Hepatocyte (in vitro differentiated cells): Measurements from ENCODE around the gene GDPD5. TPM values are rescaled to one million over a fixed set of nuclear protein-coding genes. Genes with fewer than 3 reads are reported as not detected.

Experiments used
- DNase-seq: peaks from one replicate; pipeline ENCODE4 v3.0.0-alpha.2; 2016; ENCODE audit warnings: low spot score
- H2AFZ ChIP-seq: fragments of 200-600 bp; sonication (generic); 2 replicates; pipeline ENCODE4 v1.6.0; 2016; ENCODE audit warnings: antibody characterized with exemption, mild to moderate bottlenecking
- H3K27ac ChIP-seq: fragments of 200-600 bp; sonication (generic); 2 replicates; pipeline ENCODE4 v1.5.1; 2016; ENCODE audit warnings: mild to moderate bottlenecking
- H3K27me3 ChIP-seq: fragments of 200-600 bp; sonication (generic); 2 replicates; pipeline ENCODE4 v1.6.1; 2016
- H3K36me3 ChIP-seq: fragments of 200-600 bp; sonication (generic); replicated peaks from 2 replicates; pipeline ENCODE4 v1.5.1; 2016; ENCODE audit warnings: low read depth; ENCODE audit not compliant: insufficient read depth
- H3K4me1 ChIP-seq: fragments of 200-600 bp; sonication (generic); 2 replicates; pipeline ENCODE4 v1.5.1; 2016; ENCODE audit warnings: mild to moderate bottlenecking, moderate library complexity; ENCODE audit not compliant: insufficient read depth
- H3K4me2 ChIP-seq: fragments of 200-600 bp; sonication (generic); 2 replicates; pipeline ENCODE4 v1.6.0; 2016
- H3K4me3 ChIP-seq: fragments of 200-600 bp; sonication (generic); 2 replicates; pipeline ENCODE4 v1.5.1; 2016; ENCODE audit warnings: mild to moderate bottlenecking
- H3K79me2 ChIP-seq: fragments of 200-600 bp; sonication (generic); 2 replicates; pipeline ENCODE4 v1.6.0; 2017; ENCODE audit warnings: mild to moderate bottlenecking
- H3K9me2 ChIP-seq: fragments of 200-600 bp; sonication (generic); replicated peaks from 2 replicates; pipeline ENCODE4 v1.6.0; 2017; ENCODE audit warnings: mild to moderate bottlenecking; ENCODE audit not compliant: insufficient read depth
- H3K9me3 ChIP-seq: fragments of 200-600 bp; sonication (generic); 2 replicates; pipeline ENCODE4 v1.5.1; 2016; ENCODE audit warnings: low read depth, mild to moderate bottlenecking
- H4K20me1 ChIP-seq: fragments of 200-600 bp; sonication (generic); 2 replicates; pipeline ENCODE4 v1.6.0; 2016; ENCODE audit warnings: mild to moderate bottlenecking; ENCODE audit not compliant: insufficient read depth, poor library complexity, severe bottlenecking
- CTCF ChIP-seq: fragments of 200-600 bp; sonication (generic); IDR thresholded peaks from 2 replicates; pipeline ENCODE4 v1.5.1; 2016; ENCODE audit warnings: antibody characterized with exemption, mild to moderate bottlenecking; ENCODE audit not compliant: poor library complexity
- EZH2 ChIP-seq: fragments of 200-600 bp; sonication (generic); IDR thresholded peaks from 2 replicates; pipeline ENCODE4 v1.6.1; 2016; ENCODE audit warnings: antibody characterized with exemption, mild to moderate bottlenecking, borderline replicate concordance
- EZH2phosphoT487 ChIP-seq: fragments of 200-600 bp; sonication (generic); IDR thresholded peaks from one replicate; pipeline ENCODE4 v1.6.1; 2018; ENCODE audit warnings: antibody characterized with exemption, mild to moderate bottlenecking, low read depth, moderate library complexity; ENCODE audit not compliant: unreplicated experiment, severe bottlenecking
- WGBS: methylation state at CpG from one replicate; pipeline ENCODE4 v1.1.6; 2016; ENCODE audit warnings: low lambda C conversion rate; ENCODE audit errors: missing lambda C conversion rate; 5-methylcytosine and 5-hydroxymethylcytosine counted together
- polyA plus RNA-seq: library from polyadenylated mRNA; unstranded; fragments of >200 nt; fragmentation: Nextera tagmentation; extraction: Ambion mirVana; gene quantifications from 2 replicates; pipeline ENCODE4 v1.2.1, GENCODE V29; 2016
- total RNA-seq: library from RNA; depleted of rRNA; stranded (reverse); fragments of >200 nt; gene quantifications from 2 replicates; pipeline ENCODE4 v1.2.3, GENCODE V29; 2014

The GDPD5 gene
- total and polyA plus RNA-seq, 2 experiments from 2014 or later: 5.2 to 8.9 TPM

- Histone ChIP-seq H3K27me3 (no peaks in the 10 kb centered on the region), H3K4me1 (peaks cover 8% of the 10 kb centered on the region), H3K4me3 (no peak overlapping the region), H3K27ac (no peak overlapping the region), H3K79me2 (no peaks in the 10 kb centered on the region), H2AFZ (no peak overlapping the region), H3K4me2 (no peak overlapping the region), H3K36me3 (no peaks in the 10 kb centered on the region), H3K9me3 (no peaks in the 10 kb centered on the region), H4K20me1 (no peaks in the 10 kb centered on the region), H3K9me2 (no peaks in the 10 kb centered on the region)
- TF ChIP-seq CTCF (no peak), EZH2phosphoT487 (no peak), EZH2 (no peak)
- no peak for DNase-seq
- 61% methylated on average over 6 of the region's 6 CpGs for WGBS
Measured at GRCh38 chr11:75492181-75492820, 33.4 kb downstream of the GDPD5 start.

GRCh38 chr11:75491465-75491864, 34.3 kb downstream of the GDPD5 start:
- H3K4me3 ChIP-seq: no peak overlapping the region
- 96% methylated on average over 2 of the region's 2 CpGs for WGBS
- peaks cover 8% of the 10 kb centered on the region for H3K4me1 ChIP-seq
- no peak for DNase-seq
- H2AFZ ChIP-seq: no peak overlapping the region
- H3K27ac ChIP-seq: no peak overlapping the region
- no peaks in the 10 kb centered on the region for H3K9me2 ChIP-seq
- no peak overlapping the region for H3K4me2 ChIP-seq
- H3K36me3 ChIP-seq: no peaks in the 10 kb centered on the region
- no peaks in the 10 kb centered on the region for H3K27me3 ChIP-seq
- no peaks in the 10 kb centered on the region for H4K20me1 ChIP-seq
- no peaks in the 10 kb centered on the region for H3K79me2 ChIP-seq
- no peaks in the 10 kb centered on the region for H3K9me3 ChIP-seq
- no peak for TF ChIP-seq EZH2
- TF ChIP-seq CTCF: no peak
- no peak for TF ChIP-seq EZH2phosphoT487

GRCh38 chr11:75490221-75491181, 35.2 kb downstream of the GDPD5 start:
- H3K9me3 ChIP-seq: no peaks in the 10 kb centered on the region
- WGBS: 50% methylated on average over 13 of the region's 13 CpGs
- no peak overlapping the region for H2AFZ ChIP-seq
- H3K4me1 ChIP-seq: peaks cover 8% of the 10 kb centered on the region
- H4K20me1 ChIP-seq: no peaks in the 10 kb centered on the region
- H3K27ac ChIP-seq: no peak overlapping the region
- no peaks in the 10 kb centered on the region for H3K9me2 ChIP-seq
- no peak overlapping the region for H3K4me2 ChIP-seq
- H3K27me3 ChIP-seq: no peaks in the 10 kb centered on the region
- no peaks in the 10 kb centered on the region for H3K36me3 ChIP-seq
- H3K79me2 ChIP-seq: no peaks in the 10 kb centered on the region
- H3K4me3 ChIP-seq: no peak overlapping the region
- no peak for TF ChIP-seq EZH2phosphoT487
- no peak for TF ChIP-seq CTCF
- no peak for TF ChIP-seq EZH2
- DNase-seq: no peak
